Cerebellar nuclear complex (tissue), 1 donor: ENCODE results near the gene LIPH.
A peak's percentile ranks its signal among the peaks of the same experiment; 100 is the strongest.
"Not testable (repeated sequence)": the region's sequence is repeated elsewhere in the genome, so short reads cannot be mapped to it uniquely, and the experiment has no call there.

Experiments used
- DNase-seq, 2 experiments: peaks; one replicate each; lab custom pipeline; 2025; lab: John Stamatoyannopoulos, UW

LIPH gene

GRCh38 chr3:185552358-185552877 lies at the start of gene LIPH:
Gene LIPH (minus strand): TSS chr3:185552588. CDS start chr3:185552471, 117 bp downstream.
- no peak for DNase-seq

GRCh38 chr3:185595526-185595925 lies 43.1 kb upstream of the LIPH start:
- DNase-seq = no peak

GRCh38 chr3:185594073-185594472 lies 41.7 kb upstream of the LIPH start:
- DNase-seq = no peak

- DNase-seq = peak in 1 of 2 experiments; percentile 19
These were observed 34.3 kb upstream of the LIPH start for GRCh38 chr3:185586686-185587039.

GRCh38 chr3:185585859-185586685 lies 33.7 kb upstream of the LIPH start, which contains the start of gene SENP2:
Gene SENP2 (plus strand): TSS chr3:185586295. CDS start chr3:185586414, 119 bp downstream.
- DNase-seq = peak; percentile 98

GRCh38 chr3:185585518-185585858 lies 33.1 kb upstream of the LIPH start:
- no peak for DNase-seq

GRCh38 chr3:185584686-185585085 lies 32.3 kb upstream of the LIPH start:
- DNase-seq = no peak

- DNase-seq = no peak
These were observed 31.5 kb upstream of the LIPH start for GRCh38 chr3:185583925-185584324.

- no peak for DNase-seq
These were observed 30.5 kb upstream of the LIPH start for GRCh38 chr3:185582871-185583270.

- DNase-seq = no peak
These were observed 29.8 kb upstream of the LIPH start for GRCh38 chr3:185582236-185582635.

- DNase-seq = not testable (repeated sequence)
These were observed 22.9 kb upstream of the LIPH start for GRCh38 chr3:185575108-185575869.

GRCh38 chr3:185572183-185572582 lies 19.8 kb upstream of the LIPH start:
- no peak for DNase-seq

- DNase-seq = no peak
These were observed 9.6 kb upstream of the LIPH start for GRCh38 chr3:185561958-185562357.

GRCh38 chr3:185561374-185561943 lies 9.1 kb upstream of the LIPH start:
- no peak for DNase-seq

- no peak for DNase-seq
These were observed 8.3 kb upstream of the LIPH start for GRCh38 chr3:185560676-185561075.

- DNase-seq = no peak
These were observed 7.3 kb upstream of the LIPH start for GRCh38 chr3:185559706-185560090.

- DNase-seq = no peak
These were observed 6.0 kb upstream of the LIPH start for GRCh38 chr3:185558395-185558794.

GRCh38 chr3:185556640-185557039 lies 4.3 kb upstream of the LIPH start:
- DNase-seq = not testable (repeated sequence)

- no peak for DNase-seq
These were observed 3.5 kb upstream of the LIPH start for GRCh38 chr3:185555860-185556347.

GRCh38 chr3:185555101-185555501 lies 2.7 kb upstream of the LIPH start:
- no peak for DNase-seq

- no peak for DNase-seq
These were observed 2.7 kb downstream of the LIPH start for GRCh38 chr3:185549651-185550111.

GRCh38 chr3:185549122-185549521 lies 3.3 kb downstream of the LIPH start:
- DNase-seq = no peak
